CD4-positive, alpha-beta T cell treated with Interleukin-6 at 100 ng/mL for 8 hours (primary cell): ENCODE data around the gene AHSG.
"Not testable (repeated sequence)": the region's sequence is repeated elsewhere in the genome, so short reads cannot be mapped to it uniquely, and the experiment has no call there.

Experiments
- DNase-seq: peaks from one replicate; pipeline ENCODE4 v3.0.0-alpha.2; 2020; ENCODE audit warnings: mixed read lengths, low spot score

Gene AHSG

GRCh38 chr3:186617036-186617946, 4.4 kb downstream of the AHSG start:
- peak; percentile 89 for DNase-seq

DNA sequence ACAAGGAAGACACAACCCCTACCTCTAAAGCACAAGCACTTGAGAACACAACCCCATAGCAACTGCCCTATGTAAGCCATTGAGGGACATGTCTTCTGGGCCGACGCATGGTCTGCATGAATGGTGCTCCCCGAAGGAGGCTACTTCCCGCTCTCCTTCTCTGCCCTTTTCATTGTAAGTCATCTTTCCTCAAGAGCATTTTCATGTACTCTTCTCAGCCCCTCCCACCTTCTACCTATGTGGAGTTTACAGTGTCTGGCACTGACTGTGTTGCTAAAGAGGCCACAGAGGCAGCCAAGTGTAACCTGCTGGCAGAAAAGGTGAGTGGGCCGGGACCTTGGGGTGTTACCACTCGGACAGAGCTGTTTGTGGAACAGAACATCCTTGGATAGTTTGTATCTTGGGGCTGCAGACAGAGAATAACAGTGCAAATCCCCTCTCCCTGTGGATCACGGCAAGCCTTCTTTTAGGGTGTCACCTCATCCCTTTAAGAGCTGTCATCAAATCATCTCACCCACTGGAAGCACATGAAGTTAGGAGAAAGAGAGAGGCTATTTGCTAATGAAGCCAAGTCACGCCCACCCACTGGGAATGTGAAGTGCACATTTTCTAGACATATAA, 5.6 kb downstream of the AHSG start:
- DNase-seq, result no peak

GRCh38 chr3:186619787-186620212, 6.9 kb downstream of the AHSG start:
- DNase-seq, result no peak

GRCh38 chr3:186620213-186621092, 7.6 kb downstream of the AHSG start:
- no peak for DNase-seq

GRCh38 chr3:186621894-186622650, 9.2 kb downstream of the AHSG start:
- DNase-seq, result no peak

GRCh38 chr3:186622651-186623310, 9.9 kb downstream of the AHSG start:
- no peak for DNase-seq

GRCh38 chr3:186624598-186624997, 11.7 kb downstream of the AHSG start:
- no peak for DNase-seq

DNA sequence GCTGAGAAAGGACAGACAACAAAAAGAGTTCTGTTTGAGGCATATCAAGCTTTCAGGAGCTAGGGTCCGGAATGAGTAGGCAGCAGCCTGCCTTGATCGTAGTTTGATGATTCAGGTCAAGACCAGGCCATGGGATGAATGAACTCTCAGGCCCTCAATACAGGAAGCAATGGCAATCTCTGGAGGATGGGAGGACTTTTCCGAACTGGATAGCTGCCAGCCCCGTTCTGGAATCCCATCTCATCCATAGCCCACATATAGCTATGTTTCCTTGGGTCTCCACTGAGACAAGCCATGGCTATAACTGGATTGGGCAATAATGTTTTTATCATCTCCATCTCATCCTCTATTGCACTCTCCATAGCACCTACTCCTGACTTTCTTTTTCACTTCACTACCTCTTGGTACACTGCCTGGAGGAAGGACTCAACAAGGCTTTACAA, 12.8 kb downstream of the AHSG start:
- no peak for DNase-seq

- DNase-seq, result no peak
Observed at GRCh38 chr3:186626254-186626847, 13.5 kb downstream of the AHSG start.

GRCh38 chr3:186627852-186628414, 15.1 kb downstream of the AHSG start:
- DNase-seq, result no peak

GRCh38 chr3:186628756-186629155, 15.9 kb downstream of the AHSG start:
- no peak for DNase-seq

- no peak for DNase-seq
Observed at GRCh38 chr3:186630950-186631641, 18.2 kb downstream of the AHSG start.

- no peak for DNase-seq
Observed at GRCh38 chr3:186633481-186633880, 20.6 kb downstream of the AHSG start.

- not testable (repeated sequence) for DNase-seq
Observed at GRCh38 chr3:186634207-186634606, 21.3 kb downstream of the AHSG start.

DNA sequence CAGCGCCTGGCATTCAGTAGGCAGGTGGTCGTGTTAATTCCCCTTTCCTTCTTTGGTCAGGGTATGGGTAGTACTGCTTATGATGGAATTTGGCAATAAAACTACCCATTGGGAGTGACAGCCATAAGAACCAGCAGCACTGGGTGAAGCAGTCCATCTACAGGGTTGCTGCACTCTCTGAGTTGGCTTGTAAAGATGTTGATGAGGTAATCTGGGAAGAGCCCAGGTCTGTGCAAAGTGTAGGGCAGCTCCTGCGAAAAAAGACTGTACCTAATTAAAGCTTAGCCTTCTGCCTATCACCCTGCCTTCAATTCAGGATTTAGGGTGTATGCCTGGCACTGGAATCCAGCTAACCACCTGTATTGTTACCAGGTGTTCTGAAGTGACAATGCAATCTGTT, 22.7 kb downstream of the AHSG start:
- no peak for DNase-seq

- no peak for DNase-seq
Observed at GRCh38 chr3:186636536-186636935, 23.7 kb downstream of the AHSG start.

- no peak for DNase-seq
Observed at GRCh38 chr3:186637686-186638085, 24.8 kb downstream of the AHSG start.

DNA sequence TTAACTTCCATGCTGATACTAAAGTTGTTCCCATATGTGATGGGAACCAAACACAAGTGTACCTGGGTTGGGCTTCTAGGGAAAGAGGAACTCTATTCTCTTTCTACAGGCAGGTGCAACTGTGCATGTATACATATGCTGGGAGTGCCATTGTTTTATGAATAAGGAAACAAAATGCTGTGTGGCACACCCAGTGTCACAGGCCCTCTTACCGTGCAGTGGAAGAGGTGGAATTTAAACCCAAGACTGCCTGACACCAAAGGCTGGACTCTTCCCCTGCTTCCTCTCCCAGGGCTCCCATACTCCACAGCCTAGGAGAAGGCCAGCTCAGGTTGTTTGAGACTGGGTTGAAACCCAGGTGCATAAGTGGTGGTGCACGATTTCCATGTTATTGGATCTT, 25.4 kb downstream of the AHSG start:
- no peak for DNase-seq

DNA sequence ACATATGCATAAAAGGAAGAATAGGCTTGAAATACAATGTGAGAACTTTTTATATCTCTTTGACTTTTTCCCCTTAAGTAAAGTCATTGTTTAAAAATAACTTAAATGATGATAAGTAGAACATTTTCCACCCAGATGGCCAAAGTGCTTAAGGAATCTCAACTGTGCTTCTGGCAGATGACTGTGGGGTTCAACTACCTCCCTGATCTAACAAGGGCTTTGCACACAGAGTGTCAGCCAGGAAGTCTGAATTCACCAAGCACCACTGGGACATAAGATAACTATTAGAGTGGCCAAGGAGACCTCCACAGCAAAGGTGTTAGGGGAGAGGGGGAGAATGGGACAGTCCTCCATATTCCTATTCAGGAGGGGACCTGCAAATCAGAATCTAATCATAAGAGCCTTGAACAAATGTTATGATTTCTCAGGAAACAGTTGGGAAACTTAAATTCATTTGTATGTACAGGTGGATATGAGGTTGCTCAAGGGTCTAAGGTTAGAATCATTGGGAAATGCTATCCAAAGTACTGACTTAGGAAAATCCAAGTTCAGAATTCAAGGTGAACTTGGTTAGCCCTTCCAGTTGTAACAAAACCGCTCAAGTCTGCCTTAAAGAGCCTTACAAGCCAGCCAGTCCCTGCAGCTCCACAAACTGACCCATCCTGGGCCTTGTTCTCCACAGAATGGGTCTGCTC, 27.1 kb downstream of the AHSG start, which contains the start of gene FETUB:
FETUB (plus strand) TSS at position 622 of the 695 bp plus-strand sequence; CDS start at position 684, 62 bp downstream.
- no peak for DNase-seq
